ENCODE data around the gene ACKR3. TPM values are rescaled to one million over a fixed set of nuclear protein-coding genes. Genes with fewer than 3 reads are reported as not detected.

Gene ACKR3
- total and polyA plus RNA-seq, 4 donors: 6.8 to 30.2 (median 14.4) TPM

DNA sequence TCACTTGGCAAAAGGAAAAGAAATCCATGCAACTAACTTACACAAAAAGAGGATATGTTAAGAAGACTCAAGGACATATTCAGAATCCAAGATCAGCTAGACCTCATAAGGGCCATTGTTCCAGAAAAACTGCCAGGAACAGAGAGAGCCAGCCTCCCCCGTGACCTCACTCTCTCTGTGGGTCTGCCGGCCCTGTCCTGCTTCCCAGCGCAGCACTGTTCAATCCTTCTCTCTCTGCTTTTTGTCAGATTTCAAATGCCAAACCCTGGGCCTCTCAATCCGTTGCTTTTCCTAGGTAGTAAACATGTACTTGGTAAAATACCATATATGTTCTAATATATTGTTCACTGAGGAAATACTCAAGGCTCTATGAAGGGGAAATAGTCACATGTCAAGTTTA, 40.0 kb upstream of the ACKR3 start:
- 78 to 86% methylated on average over 4 of the region's 4 CpGs for WGBS, 2 donors
- ATAC-seq (ENCODE audit: insufficient read depth, low FRiP score) (no peak), DNase-seq (no peak)

DNA sequence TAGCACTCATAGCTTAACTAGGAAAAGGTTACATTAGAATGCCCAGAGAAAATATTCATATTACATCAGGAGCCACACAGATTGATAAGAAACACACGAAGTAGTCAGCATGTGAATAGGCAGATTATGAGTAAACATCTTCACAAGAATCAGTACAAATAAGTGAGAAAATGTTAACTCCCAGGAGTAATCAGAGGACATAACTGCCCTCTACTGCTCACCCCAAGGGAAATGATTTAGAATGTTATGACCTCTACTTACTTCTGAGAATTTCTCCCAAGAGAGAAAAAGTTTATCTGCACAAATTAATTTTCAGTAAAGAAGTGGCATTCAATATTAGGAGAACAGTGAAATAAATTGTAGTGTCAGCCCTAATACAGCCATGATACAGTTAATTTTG, 39.1 kb upstream of the ACKR3 start:
- no peak for ATAC-seq (ENCODE audit: insufficient read depth, low FRiP score)
- Histone ChIP-seq H3K9me3 (ENCODE audit: control insufficient read depth in 4 of 4, insufficient read depth in 3 of 4, low read length in 3 of 4) (no peaks in the 10 kb centered on the region), H3K27me3 (ENCODE audit: control insufficient read depth in 3 of 3, insufficient read depth in 3 of 3, low read length in 2 of 3) (peaks cover 0 to 2% (median 0%) of the 10 kb centered on the region in 3 donors), H3K4me3 (no peak overlapping the region), H3K9ac (ENCODE audit: insufficient read depth in 1 of 2, low read length in 2 of 2) (no peak overlapping the region), H3K27ac (ENCODE audit: low read depth in 1 of 2, low read length in 1 of 2) (no peak overlapping the region), H3K36me3 (ENCODE audit: control insufficient read depth in 4 of 4, insufficient read depth in 4 of 4, low read length in 4 of 4) (no peaks in the 10 kb centered on the region), H3K4me1 (ENCODE audit: control insufficient read depth in 5 of 5, insufficient read depth in 5 of 5, low read length in 5 of 5) (peaks cover 0 to 12% (median 4%) of the 10 kb centered on the region in 5 donors)
- TF ChIP-seq, protein P1, sequence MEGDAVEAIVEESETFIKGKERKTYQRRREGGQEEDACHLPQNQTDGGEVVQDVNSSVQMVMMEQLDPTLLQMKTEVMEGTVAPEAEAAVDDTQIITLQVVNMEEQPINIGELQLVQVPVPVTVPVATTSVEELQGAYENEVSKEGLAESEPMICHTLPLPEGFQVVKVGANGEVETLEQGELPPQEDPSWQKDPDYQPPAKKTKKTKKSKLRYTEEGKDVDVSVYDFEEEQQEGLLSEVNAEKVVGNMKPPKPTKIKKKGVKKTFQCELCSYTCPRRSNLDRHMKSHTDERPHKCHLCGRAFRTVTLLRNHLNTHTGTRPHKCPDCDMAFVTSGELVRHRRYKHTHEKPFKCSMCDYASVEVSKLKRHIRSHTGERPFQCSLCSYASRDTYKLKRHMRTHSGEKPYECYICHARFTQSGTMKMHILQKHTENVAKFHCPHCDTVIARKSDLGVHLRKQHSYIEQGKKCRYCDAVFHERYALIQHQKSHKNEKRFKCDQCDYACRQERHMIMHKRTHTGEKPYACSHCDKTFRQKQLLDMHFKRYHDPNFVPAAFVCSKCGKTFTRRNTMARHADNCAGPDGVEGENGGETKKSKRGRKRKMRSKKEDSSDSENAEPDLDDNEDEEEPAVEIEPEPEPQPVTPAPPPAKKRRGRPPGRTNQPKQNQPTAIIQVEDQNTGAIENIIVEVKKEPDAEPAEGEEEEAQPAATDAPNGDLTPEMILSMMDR (IDR thresholded peaks at IDR 0.05; ENCODE audit: control extremely low read depth, extremely low read depth): no peak
- DNase-seq: no peak
- 41 to 70% methylated on average over 1 of the region's 1 CpG for WGBS, 2 donors

More for the DNA sequence above, 40.0 kb upstream of the ACKR3 start:
- Histone ChIP-seq H3K36me3 (ENCODE audit: control insufficient read depth in 4 of 4, insufficient read depth in 4 of 4, low read length in 4 of 4) (no peaks in the 10 kb centered on the region), H3K27me3 (ENCODE audit: control insufficient read depth in 3 of 3, insufficient read depth in 3 of 3, low read length in 2 of 3) (peaks cover 0 to 3% (median 2%) of the 10 kb centered on the region in 3 donors), H3K4me3 (no peak overlapping the region), H3K4me1 (ENCODE audit: control insufficient read depth in 5 of 5, insufficient read depth in 5 of 5, low read length in 5 of 5) (peaks cover 0 to 10% (median 4%) of the 10 kb centered on the region in 5 donors), H3K9ac (ENCODE audit: insufficient read depth in 1 of 2, low read length in 2 of 2) (no peak overlapping the region), H3K9me3 (ENCODE audit: control insufficient read depth in 4 of 4, insufficient read depth in 3 of 4, low read length in 3 of 4) (no peaks in the 10 kb centered on the region), H3K27ac (ENCODE audit: low read depth in 1 of 2, low read length in 1 of 2) (no peak overlapping the region)
- TF ChIP-seq, protein P1 (IDR thresholded peaks at IDR 0.05; ENCODE audit: control extremely low read depth, extremely low read depth): no peak

DNA sequence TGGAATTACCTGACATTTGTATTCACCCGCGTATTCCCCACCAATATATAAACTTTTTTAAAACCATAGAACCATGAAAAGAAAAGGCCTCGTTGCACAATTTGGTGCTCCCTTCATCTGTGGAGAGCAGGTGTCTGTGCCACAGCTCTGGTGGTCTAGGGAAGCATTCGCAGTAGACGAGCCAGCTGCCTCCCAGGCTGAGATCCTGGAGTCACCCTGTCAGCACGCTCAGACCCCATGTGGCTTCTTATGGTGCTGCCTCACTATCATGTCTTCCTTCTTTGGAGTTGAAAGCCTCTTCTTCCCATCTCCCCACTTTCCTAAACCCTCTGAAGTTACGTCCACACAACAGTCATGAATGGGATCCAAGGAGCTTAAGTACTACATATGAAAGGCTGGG, 38.4 kb upstream of the ACKR3 start:
- no peak for ATAC-seq (ENCODE audit: insufficient read depth, low FRiP score)
- H3K4me1 ChIP-seq (ENCODE audit: control insufficient read depth in 5 of 5, insufficient read depth in 5 of 5, low read length in 5 of 5): peaks cover 0 to 12% (median 4%) of the 10 kb centered on the region in 5 donors

More for the DNA sequence above, 38.4 kb upstream of the ACKR3 start:
- H3K27me3 ChIP-seq (ENCODE audit: control insufficient read depth in 3 of 3, insufficient read depth in 3 of 3, low read length in 2 of 3): peaks cover 0 to 2% (median 0%) of the 10 kb centered on the region in 3 donors
- H3K9me3 ChIP-seq (ENCODE audit: control insufficient read depth in 4 of 4, insufficient read depth in 3 of 4, low read length in 3 of 4): no peaks in the 10 kb centered on the region
- H3K4me3 ChIP-seq: no peak overlapping the region
- no peak for DNase-seq
- H3K36me3 ChIP-seq (ENCODE audit: control insufficient read depth in 4 of 4, insufficient read depth in 4 of 4, low read length in 4 of 4): no peaks in the 10 kb centered on the region
- no peak overlapping the region for H3K9ac ChIP-seq (ENCODE audit: insufficient read depth in 1 of 2, low read length in 2 of 2)
- 93 to 95% methylated on average over 7 of the region's 7 CpGs for WGBS, 2 donors
- H3K27ac ChIP-seq (ENCODE audit: low read depth in 1 of 2, low read length in 1 of 2): no peak overlapping the region
- TF ChIP-seq, protein P1 (IDR thresholded peaks at IDR 0.05; ENCODE audit: control extremely low read depth, extremely low read depth): no peak

Measured in lung (tissue), 12 donors.